Measurements from ENCODE around the gene UPB1.

DNA sequence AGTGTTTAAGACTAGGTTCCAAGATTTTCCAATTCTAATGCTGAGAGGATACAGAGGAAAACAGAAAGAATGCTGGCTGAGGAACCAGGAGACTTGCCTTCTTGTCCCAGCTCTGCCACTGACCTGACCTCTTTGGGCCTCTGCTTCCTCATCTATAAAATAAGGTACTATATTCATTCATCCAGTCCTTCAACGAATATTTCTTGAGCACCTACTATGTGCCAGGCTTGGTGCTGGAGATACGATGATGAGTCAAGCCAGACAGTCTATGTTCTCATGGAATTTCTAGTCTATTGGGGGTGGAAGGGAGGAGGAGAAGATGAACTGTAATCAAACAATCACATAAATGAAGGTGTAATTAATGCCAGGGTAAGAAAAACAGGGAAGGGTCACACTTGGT is 27.8 kb upstream of the UPB1 start:
- TF ChIP-seq FOXP2 (optimal IDR thresholded peaks at IDR 0.05; ENCODE audit: control extremely low read depth, extremely low read length, insufficient read depth) (no peak), EZH2 (IDR thresholded peaks at IDR 0.05) (no peak)

Data from SK-N-MC (cell line).